K562 (cell line): ENCODE data around the gene SLPI. TPM values are rescaled to one million over a fixed set of nuclear protein-coding genes. Genes with fewer than 3 reads are reported as not detected.

Experiments
- ATAC-seq: fragments of 200-7000 bp; cut with Tn5 transposase; 3 replicates; pipeline ENCODE4 v1.9.1; 2020; ENCODE audit warnings: moderate library complexity
- BruUV-seq: library from RNA; stranded (reverse); fragments of 400-500 nt; replicated peaks from 2 replicates; lab custom pipeline; 2021; lab: Mats Ljungman, UMichigan
- CTCF ChIA-PET: fragments of 300-600 bp; formaldehyde crosslinking; extraction: SDS; loops from one replicate; lab custom pipeline; 2021; ENCODE audit warnings: low intra/inter-chr PET ratio; lab: Yijun Ruan, JAX
- POLR2A ChIA-PET: fragments of 300-600, 350-650 bp; sonication (Branson Sonifier 250); formaldehyde crosslinking; extraction: SDS; loops from one replicate; lab custom pipeline; 2021; ENCODE audit warnings: antibody characterized with exemption, inconsistent platforms; lab: Yijun Ruan, JAX
- DNase-seq, 4 experiments: peaks; one replicate each; pipeline versions ENCODE4 v3.0.0 to v3.0.0-alpha.2; 2011 to 2018; ENCODE audit warnings: low spot score in 3 of 4, mixed read lengths in 3 of 4; ENCODE audit errors: extremely low read depth in 1 of 4
- FAIRE-seq: peaks from 2 replicates; lab custom pipeline; 2011; peaks lifted over from hg19 to GRCh38; lab: Jason Lieb, UNC
- H2AFZ ChIP-seq: 2 replicates; pipeline ENCODE4 v1.6.0; 2011; ENCODE audit warnings: low read depth, low read length, control low read depth, inconsistent platforms
- H3K27ac ChIP-seq: fragments of 200-600 bp; 3 replicates; pipeline ENCODE4 v1.8.0; 2011; ENCODE audit warnings: low read depth, mild to moderate bottlenecking, control low read depth, inconsistent platforms, low read length, moderate library complexity, mixed read lengths; ENCODE audit errors: extremely low read depth
- H3K27me3 ChIP-seq, 2 experiments: fragments of 300-600 bp in 1 of 2; 2 replicates in 1 of 2; 3 replicates in 1 of 2; pipeline versions ENCODE4 v1.6.0 to v1.8.0; 2011; ENCODE audit warnings: inconsistent platforms in 2 of 2, low read length in 2 of 2, mild to moderate bottlenecking in 1 of 2, mixed read lengths in 1 of 2, moderate library complexity in 1 of 2; ENCODE audit not compliant: control insufficient read depth in 2 of 2, insufficient read depth in 2 of 2
- H3K36me3 ChIP-seq: fragments of 300-600 bp; 3 replicates; pipeline ENCODE4 v1.8.0; 2011; ENCODE audit warnings: mild to moderate bottlenecking, low read length, inconsistent platforms; ENCODE audit not compliant: control insufficient read depth, insufficient read depth
- H3K4me1 ChIP-seq, 2 experiments: fragments of 200-600 bp in 1 of 2; replicated peaks in 1 of 2; 2 replicates in 1 of 2; 3 replicates in 1 of 2; pipeline versions ENCODE4 v1.5.1 to v1.8.0; 2011; ENCODE audit warnings: inconsistent platforms in 2 of 2, low read length in 2 of 2, mild to moderate bottlenecking in 1 of 2, mixed read lengths in 1 of 2, moderate library complexity in 1 of 2; ENCODE audit not compliant: control insufficient read depth in 2 of 2, insufficient read depth in 2 of 2
- H3K4me2 ChIP-seq: 2 replicates; pipeline ENCODE4 v1.6.1; 2011; ENCODE audit warnings: low read length, control low read depth, inconsistent platforms, mixed read lengths; ENCODE audit not compliant: insufficient read depth
- H3K4me3 ChIP-seq: fragments of 200-600 bp; sonication (generic), shearing (Covaris generic); 2 replicates; pipeline ENCODE4 v1.5.1; 2016; ENCODE audit warnings: control low read depth, inconsistent platforms
- H3K79me2 ChIP-seq: fragments of 200-600 bp; 3 replicates; pipeline ENCODE4 v1.8.0; 2011; ENCODE audit warnings: low read length, inconsistent platforms; ENCODE audit not compliant: control insufficient read depth, insufficient read depth
- H3K9ac ChIP-seq, 2 experiments: 2 replicates each; pipeline versions ENCODE4 v1.6.0 to v1.6.1; 2011; ENCODE audit warnings: low read depth in 2 of 2, low read length in 2 of 2, control low read depth in 1 of 2, inconsistent platforms in 1 of 2, mild to moderate bottlenecking in 1 of 2, mixed read lengths in 1 of 2; ENCODE audit not compliant: insufficient read depth in 1 of 2
- H3K9me1 ChIP-seq: one replicate; pipeline ENCODE4 v1.6.0; 2011; ENCODE audit warnings: inconsistent platforms, mild to moderate bottlenecking, low read length, moderate library complexity; ENCODE audit not compliant: control insufficient read depth, insufficient read depth
- H3K9me3 ChIP-seq: replicated peaks from 2 replicates; pipeline ENCODE4 v1.5.1; 2011; ENCODE audit warnings: low read depth, low read length, inconsistent platforms; ENCODE audit not compliant: control insufficient read depth, insufficient read depth
- H4K20me1 ChIP-seq: replicated peaks from 2 replicates; pipeline ENCODE4 v1.6.1; 2011; ENCODE audit warnings: low read length, inconsistent platforms, mixed read lengths; ENCODE audit not compliant: control insufficient read depth, insufficient read depth
- CREB1 ChIP-seq, 2 experiments: sonication (generic) in 1 of 2; formaldehyde crosslinking in 1 of 2; IDR thresholded peaks; 2 replicates each; pipeline versions ENCODE4 v1.6.1 to v1.8.0; 2012 to 2022; ENCODE audit warnings: inconsistent platforms in 1 of 2, mild to moderate bottlenecking in 1 of 2, missing genetic modification reagents in 1 of 2, moderate library complexity in 1 of 2
- GATAD2B ChIP-seq: fragments of 450-650 bp; IDR thresholded peaks from 2 replicates; pipeline ENCODE4 v1.6.1; 2017; ENCODE audit warnings: mild to moderate bottlenecking, borderline replicate concordance
- HMG20B ChIP-seq: fragments of 250-450 bp; sonication (Bioruptor Pico); IDR thresholded peaks from 2 replicates; pipeline ENCODE4 v1.5.0; 2021; ENCODE audit warnings: mild to moderate bottlenecking
- ZFP1 ChIP-seq: fragments of 450-650 bp; formaldehyde crosslinking; IDR thresholded peaks from 2 replicates; pipeline ENCODE4 v1.4.0; 2020; ENCODE audit warnings: mild to moderate bottlenecking, mixed read lengths
- ZNF316 ChIP-seq: fragments of 450-650 bp; IDR thresholded peaks from 2 replicates; pipeline ENCODE4 v1.6.1; 2016
- ZNF717 ChIP-seq: fragments of 250-450 bp; sonication (Bioruptor Pico); IDR thresholded peaks from 2 replicates; pipeline ENCODE4 v1.5.0; 2021
- WGBS: fragments of 100-300 bp; shearing (Covaris generic); methylation state at CpG from one replicate; pipeline ENCODE4 v1.1.6; 2016; ENCODE audit warnings: low coverage, mixed read lengths; ENCODE audit not compliant: insufficient coverage; ENCODE audit errors: missing lambda C conversion rate; 5-methylcytosine and 5-hydroxymethylcytosine counted together
- in situ Hi-C: fragments of 300-500 bp; cut with MboI; formaldehyde crosslinking; loops from 4 replicates; pipeline ENCODE4 v1.15.0; 2018; ENCODE audit warnings: inconsistent platforms, mixed read lengths
- intact Hi-C: fragments of 100-400 bp; cut with micrococcal nuclease; formaldehyde crosslinking; loops from 2 replicates; pipeline ENCODE4 v1.14.2; 2022
- polyA plus RNA-seq, 8 experiments: library from polyadenylated mRNA; depleted of rRNA in 4 of 8; stranded (reverse) in 5 of 8; unstranded in 3 of 8; fragments of >200 nt; fragmentation: Nextera tagmentation in 2 of 8; fragmentation: Illumina TruSeq in 1 of 8; extraction: Ambion mirVana in 2 of 8; extraction: Trizol in 1 of 8; gene quantifications; 2 replicates each; pipeline versions ENCODE4 v1.2.1 to v1.2.3, GENCODE V29; 2011 to 2014; ENCODE audit warnings: inconsistent platforms in 1 of 8, missing spikeins in 1 of 8
- total RNA-seq, 7 experiments: library from RNA; depleted of rRNA in 6 of 7; stranded (reverse); fragments of >200 nt in 6 of 7; fragmentation: Illumina TruSeq in 2 of 7; extraction: Trizol in 2 of 7; gene quantifications; 2 replicates each; pipeline versions ENCODE4 v1.2.1 to v1.2.3, GENCODE V29; 2011 to 2021; ENCODE audit warnings: low replicate concordance in 1 of 7

Gene SLPI
- total and polyA plus RNA-seq, 9 of the 15 experiments (the other 6 are each of a cell fraction or from before 2014, with no cell fraction given) = 0.78 TPM; not detected in 8

DNA sequence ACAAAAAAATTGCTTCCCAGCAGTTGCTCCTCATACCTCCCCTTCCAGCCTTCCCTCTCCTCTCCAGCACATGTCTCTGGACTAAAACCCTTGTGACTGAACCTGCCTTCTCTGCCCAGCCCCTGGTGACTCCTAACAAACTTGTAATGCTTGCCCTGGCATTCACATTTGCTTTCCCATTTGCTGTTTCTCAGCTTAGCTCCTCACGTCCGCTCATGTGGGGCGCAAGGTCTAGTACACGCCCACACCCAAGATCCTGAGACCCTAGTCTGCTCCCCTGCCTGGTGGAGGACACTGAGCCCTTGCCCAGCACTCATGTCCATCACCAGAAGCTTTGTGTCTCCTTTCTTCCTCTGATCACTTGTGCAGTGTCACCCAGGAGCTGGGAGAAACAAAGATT, 34.0 kb upstream of the SLPI start:
- H3K9me3 ChIP-seq = no peaks in the 10 kb centered on the region
- POLR2A ChIA-PET = interaction anchor here (0.6 kb wide), 1 partner anchor 26 kb away, joined by 3 read pairs; no protein-coding TSS in a partner anchor
- no peak for ATAC-seq
- no peak overlapping the region for H3K4me2 ChIP-seq
- FAIRE-seq = no peak
- no peaks in the 10 kb centered on the region for H3K36me3 ChIP-seq
- TF ChIP-seq GATAD2B = no peak
- TF ChIP-seq HMG20B (CRISPR knock-in tag) = no peak
- TF ChIP-seq ZNF717 (CRISPR knock-in tag) = no peak
- no peak for TF ChIP-seq CREB1 (IDR thresholded peaks at IDR 0.05)
- TF ChIP-seq CREB1 (CRISPR knock-in tag; IDR thresholded peaks at IDR 0.05) = no peak
- no peak overlapping the region; a peak in 1 of 4 replicates for H3K9ac ChIP-seq
- in situ Hi-C loops = no loop called here
- 2% methylated on average over 4 of the region's 4 CpGs for WGBS
- H3K4me3 ChIP-seq = no peak overlapping the region
- no peaks in the 10 kb centered on the region for H3K79me2 ChIP-seq
- DNase-seq = no peak
- no TSS peak for BruUV-seq
- intact Hi-C loops = no loop called here
- CTCF ChIA-PET = no interaction called here
- no peaks in the 10 kb centered on the region for H3K9me1 ChIP-seq
- no peak overlapping the region for H3K27ac ChIP-seq
- H3K27me3 ChIP-seq = peaks cover 14 to 67% of the 10 kb centered on the region in 2 experiments; a peak in 4 of 5 replicates
- peaks cover 5% of the 10 kb centered on the region; the same call in 1 of the 2 replicates for H4K20me1 ChIP-seq
- no peak overlapping the region for H2AFZ ChIP-seq
- peaks cover 6 to 9% of the 10 kb centered on the region in 2 experiments; a peak in 4 of 5 replicates for H3K4me1 ChIP-seq

DNA sequence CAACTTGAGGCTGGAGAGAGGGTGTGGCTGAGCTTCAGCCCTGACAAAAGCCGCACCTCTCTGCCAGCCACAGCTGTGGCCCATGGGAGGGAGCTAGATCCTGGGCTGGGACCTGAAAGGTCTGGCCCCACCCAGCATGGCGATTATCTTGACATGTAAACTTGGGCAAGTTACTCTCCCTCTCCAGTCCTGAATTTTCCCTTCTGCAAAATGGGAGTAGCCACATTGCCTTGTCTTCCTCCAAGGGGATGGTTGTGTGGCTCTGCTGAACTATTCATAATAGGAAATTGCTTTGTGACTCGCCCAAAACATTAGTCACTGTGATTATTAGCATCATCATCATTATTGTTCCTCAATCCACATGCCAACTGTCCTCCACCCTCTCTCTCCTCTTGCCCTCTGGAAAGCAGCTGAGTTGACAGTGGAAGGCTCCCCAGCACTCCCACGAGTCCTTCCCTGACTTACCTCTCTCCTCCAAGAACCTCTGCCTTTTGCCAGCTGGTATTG, 29.2 kb upstream of the SLPI start:
- intact Hi-C loops (no loop called here), in situ Hi-C loops (no loop called here)
- Histone ChIP-seq H3K4me3 (no peak overlapping the region), H3K4me1 (no peaks in the 10 kb centered on the region), H3K36me3 (no peaks in the 10 kb centered on the region), H3K27me3 (peaks cover 9 to 42% of the 10 kb centered on the region in 2 experiments; a peak in 4 of 5 replicates), H3K9me1 (peaks cover 3% of the 10 kb centered on the region), H4K20me1 (no peaks in the 10 kb centered on the region), H2AFZ (no peak overlapping the region), H3K79me2 (no peaks in the 10 kb centered on the region), H3K9ac (no peak overlapping the region), H3K9me3 (no peaks in the 10 kb centered on the region), H3K4me2 (no peak overlapping the region), H3K27ac (no peak overlapping the region)
- WGBS = 0% methylated on average over 4 of the region's 4 CpGs
- DNase-seq (no peak), FAIRE-seq (no peak), ATAC-seq (0 out of 3 replicates have a peak, but pooled peaks have one; percentile 32)
- POLR2A ChIA-PET = no interaction called here
- BruUV-seq = no TSS peak
- TF ChIP-seq ZNF316 (peak; percentile 45; the same call in 1 of the 2 replicates), ZFP1 (CRISPR knock-in tag) (no peak)
- CTCF ChIA-PET = no interaction called here
